Activated naive CD4-positive, alpha-beta T cell treated with anti-CD3 and anti-CD28 coated beads, Interleukin-2, amount 10 ng/mL, durations not matched to agents 7 days and 5 days (primary cell): ENCODE data around the gene BTBD16.

ENCODE experiments used
- CTCF ChIA-PET: fragments of 350-600 bp; sonication (Branson Sonifier 250); formaldehyde crosslinking; loops from one replicate; lab custom pipeline; 2021; ENCODE audit warnings: antibody characterized with exemption; lab: Charles Lee
- DNase-seq: peaks from one replicate; pipeline ENCODE4 v3.0.0-alpha.2; 2020
- H3K27ac Mint-ChIP-seq: one replicate; pipeline ENCODE4 v1.8.0; 2021; ENCODE audit warnings: mild to moderate bottlenecking, moderate library complexity, mixed read lengths
- H3K27me3 Mint-ChIP-seq: one replicate; pipeline ENCODE4 v1.8.0; 2021; ENCODE audit warnings: mild to moderate bottlenecking, mixed read lengths
- H3K36me3 Mint-ChIP-seq: one replicate; pipeline ENCODE4 v1.8.0; 2021; ENCODE audit warnings: mixed read lengths
- H3K4me1 Mint-ChIP-seq: one replicate; pipeline ENCODE4 v1.8.0; 2021; ENCODE audit warnings: mixed read lengths
- H3K4me3 Mint-ChIP-seq: one replicate; pipeline ENCODE4 v1.8.0; 2021; ENCODE audit warnings: mild to moderate bottlenecking, moderate library complexity, mixed read lengths
- H3K9me3 Mint-ChIP-seq: one replicate; pipeline ENCODE4 v1.8.0; 2021; ENCODE audit warnings: mixed read lengths

The BTBD16 gene

GRCh38 chr10:122276611-122277208, 5.6 kb downstream of the BTBD16 start:
- H3K27me3 Mint-ChIP-seq = peaks cover 35% of the 10 kb centered on the region
- H3K4me3 Mint-ChIP-seq = no peak overlapping the region
- H3K9me3 Mint-ChIP-seq = no peaks in the 10 kb centered on the region
- H3K4me1 Mint-ChIP-seq = no peaks in the 10 kb centered on the region
- CTCF ChIA-PET = interaction anchor here (0.5 kb wide), 1 partner anchor 225 kb away, joined by 3 read pairs; no protein-coding TSS in a partner anchor
- no peaks in the 10 kb centered on the region for H3K36me3 Mint-ChIP-seq
- no peak overlapping the region for H3K27ac Mint-ChIP-seq
- no peak for DNase-seq

- Mint-ChIP-seq H3K4me3 (no peak overlapping the region), H3K4me1 (no peaks in the 10 kb centered on the region), H3K36me3 (no peaks in the 10 kb centered on the region), H3K27ac (no peak overlapping the region), H3K9me3 (no peaks in the 10 kb centered on the region), H3K27me3 (peaks cover 37% of the 10 kb centered on the region)
- DNase-seq = no peak
- CTCF ChIA-PET = interaction anchor here (3.3 kb wide), 1 partner anchor 10 kb away, joined by 12 read pairs; no protein-coding TSS in a partner anchor
These were observed 6.5 kb downstream of the BTBD16 start for GRCh38 chr10:122277526-122278136.

DNA sequence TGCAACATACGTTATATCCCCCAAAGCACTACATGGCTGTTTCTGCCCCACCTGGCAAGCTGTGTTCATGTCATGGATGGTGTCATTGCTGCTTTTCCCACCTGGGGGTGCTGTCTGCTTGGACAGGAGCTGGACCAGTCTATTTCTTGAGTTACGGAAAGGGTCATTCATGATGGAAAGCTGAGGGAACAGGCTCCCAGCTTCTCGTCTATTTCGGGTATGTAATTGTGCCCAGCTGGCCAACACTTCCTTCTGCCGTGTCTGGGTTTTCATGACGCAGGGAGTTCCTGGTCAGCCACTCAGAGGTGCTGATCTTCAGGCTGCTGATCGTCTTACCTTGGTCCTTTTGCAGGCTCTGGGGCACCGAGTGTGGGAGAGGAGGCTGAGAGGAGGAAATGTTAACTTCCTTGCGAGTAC, 8.6 kb downstream of the BTBD16 start:
- peak; percentile 42 for DNase-seq
- CTCF ChIA-PET = interaction anchor here (0.6 to 3.3 kb wide), 6 partner anchors 12 to 427 kb away, joined by 3 to 12 read pairs (median 4); no protein-coding TSS in a partner anchor
- Mint-ChIP-seq H3K9me3 (no peaks in the 10 kb centered on the region), H3K36me3 (no peaks in the 10 kb centered on the region), H3K4me1 (no peaks in the 10 kb centered on the region), H3K27ac (no peak overlapping the region), H3K27me3 (peaks cover 36% of the 10 kb centered on the region), H3K4me3 (no peak overlapping the region)

DNA sequence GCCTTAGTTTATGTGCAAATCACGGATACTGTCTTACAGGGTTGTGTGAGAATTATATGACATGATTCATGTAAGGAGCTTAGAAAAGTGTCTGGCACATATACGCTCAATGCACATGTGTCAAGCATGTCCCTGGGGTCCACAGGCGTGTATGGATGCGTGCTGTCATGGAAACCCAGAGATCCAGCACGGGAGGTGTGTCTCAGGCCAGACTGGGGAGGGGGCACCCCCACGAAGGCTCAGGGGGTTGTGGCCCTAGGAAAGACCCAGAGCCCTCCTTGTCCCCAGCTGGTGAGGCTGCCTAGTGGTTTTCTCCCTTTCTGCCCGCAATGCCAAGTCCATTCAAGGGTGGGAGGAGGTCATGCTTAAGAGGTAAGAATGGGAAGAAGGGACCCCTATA, 9.1 kb downstream of the BTBD16 start:
- Mint-ChIP-seq H3K9me3 (no peaks in the 10 kb centered on the region), H3K27ac (no peak overlapping the region), H3K4me3 (no peak overlapping the region), H3K36me3 (no peaks in the 10 kb centered on the region), H3K4me1 (no peaks in the 10 kb centered on the region), H3K27me3 (peaks cover 32% of the 10 kb centered on the region)
- CTCF ChIA-PET = interaction anchor here (0.6 to 3.3 kb wide), 5 partner anchors 12 to 426 kb away, joined by 3 to 12 read pairs (median 4); no protein-coding TSS in a partner anchor
- no peak for DNase-seq

DNA sequence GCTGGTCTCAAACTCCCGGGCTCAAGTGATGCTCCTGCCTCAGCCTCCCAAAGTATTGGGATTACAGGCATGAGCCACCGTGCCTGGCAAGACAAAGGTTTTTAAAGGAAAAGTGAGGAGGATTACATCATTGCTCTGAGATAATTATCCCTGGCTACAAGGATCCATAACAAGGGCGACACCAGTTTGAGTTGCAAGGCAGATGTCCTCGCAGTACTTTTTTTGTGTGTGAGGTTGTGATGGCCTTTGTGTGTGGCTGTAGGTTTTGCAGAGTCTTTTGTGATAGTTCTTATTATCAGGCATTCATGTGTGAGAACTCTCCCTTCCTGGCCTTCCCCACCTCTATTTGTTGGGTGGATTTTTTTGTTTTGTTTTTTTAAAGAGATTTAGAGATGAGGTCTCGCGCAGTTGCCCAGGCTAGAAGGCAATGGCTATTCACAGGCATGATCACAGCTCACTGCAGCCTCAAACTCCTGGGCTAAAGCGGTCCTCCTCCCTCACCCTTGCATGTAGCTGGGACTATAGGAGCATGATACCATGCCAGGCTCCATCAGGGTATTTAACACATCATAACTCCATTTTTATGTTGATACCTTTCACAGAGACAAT, 10.0 kb downstream of the BTBD16 start:
- Mint-ChIP-seq H3K4me1 (no peaks in the 10 kb centered on the region), H3K36me3 (no peaks in the 10 kb centered on the region), H3K9me3 (no peaks in the 10 kb centered on the region), H3K4me3 (no peak overlapping the region), H3K27ac (no peak overlapping the region), H3K27me3 (peaks cover 36% of the 10 kb centered on the region)
- CTCF ChIA-PET = no interaction called here
- DNase-seq = no peak

- H3K4me3 Mint-ChIP-seq = no peak overlapping the region
- CTCF ChIA-PET = interaction anchor here (1.2 kb wide), 1 partner anchor 153 kb away, joined by 5 read pairs; no protein-coding TSS in a partner anchor
- H3K27ac Mint-ChIP-seq = no peak overlapping the region
- H3K36me3 Mint-ChIP-seq = no peaks in the 10 kb centered on the region
- H3K4me1 Mint-ChIP-seq = no peaks in the 10 kb centered on the region
- H3K9me3 Mint-ChIP-seq = no peaks in the 10 kb centered on the region
- H3K27me3 Mint-ChIP-seq = peaks cover 35% of the 10 kb centered on the region
- DNase-seq = no peak
These were observed 10.7 kb downstream of the BTBD16 start for GRCh38 chr10:122281751-122282150.

DNA sequence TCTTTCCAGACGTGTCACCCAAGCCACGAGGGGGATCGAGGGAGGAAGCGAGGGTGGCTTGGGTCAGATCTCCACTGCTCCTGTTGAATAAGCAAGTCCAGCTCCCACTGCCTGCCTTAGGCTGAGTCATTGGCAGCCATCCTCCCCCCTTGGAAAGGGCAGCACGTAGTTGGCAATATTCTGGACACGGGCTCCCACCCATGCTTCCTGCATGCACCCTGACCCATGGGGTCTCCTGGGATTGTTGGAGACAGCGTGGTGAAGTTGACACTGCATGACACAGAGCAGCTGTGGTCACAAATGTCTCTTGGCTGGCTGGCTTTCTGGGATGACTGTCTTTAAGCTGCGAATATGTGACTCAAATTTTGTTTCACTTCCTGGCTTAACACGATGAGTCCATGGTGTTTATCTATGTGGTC, 11.2 kb downstream of the BTBD16 start:
- H3K27me3 Mint-ChIP-seq = peaks cover 31% of the 10 kb centered on the region
- no peaks in the 10 kb centered on the region for H3K36me3 Mint-ChIP-seq
- H3K27ac Mint-ChIP-seq = no peak overlapping the region
- no peaks in the 10 kb centered on the region for H3K4me1 Mint-ChIP-seq
- no peaks in the 10 kb centered on the region for H3K9me3 Mint-ChIP-seq
- CTCF ChIA-PET = interaction anchor here (1.2 kb wide), 1 partner anchor 153 kb away, joined by 5 read pairs; no protein-coding TSS in a partner anchor
- no peak overlapping the region for H3K4me3 Mint-ChIP-seq
- no peak for DNase-seq

DNA sequence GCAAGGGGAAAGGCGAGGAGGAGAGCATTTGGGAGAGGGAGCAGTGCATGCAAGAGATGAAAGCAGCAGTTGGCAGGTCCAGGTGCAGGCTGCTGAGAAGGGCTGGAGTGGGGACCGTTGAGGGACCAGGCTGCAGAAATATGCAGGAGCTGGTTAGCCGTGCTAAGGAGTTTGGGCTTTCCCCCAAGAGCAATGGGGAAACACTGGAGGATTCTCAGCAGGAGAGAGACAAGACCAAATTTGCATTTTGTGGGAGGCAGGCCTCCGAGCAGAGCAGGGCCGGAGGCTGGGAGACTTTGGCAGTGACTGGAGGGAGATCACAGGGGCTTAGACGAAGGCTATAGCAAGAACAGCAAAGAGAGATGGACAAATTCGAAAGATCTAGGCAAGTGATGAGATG, 11.8 kb downstream of the BTBD16 start:
- H3K9me3 Mint-ChIP-seq = no peaks in the 10 kb centered on the region
- H3K4me3 Mint-ChIP-seq = no peak overlapping the region
- no peaks in the 10 kb centered on the region for H3K36me3 Mint-ChIP-seq
- DNase-seq = no peak
- CTCF ChIA-PET = interaction anchor here (0.9 to 1.3 kb wide), 3 partner anchors 10 to 152 kb away, joined by 3 to 5 read pairs (median 3); no protein-coding TSS in a partner anchor
- no peak overlapping the region for H3K27ac Mint-ChIP-seq
- H3K4me1 Mint-ChIP-seq = no peaks in the 10 kb centered on the region
- H3K27me3 Mint-ChIP-seq = peaks cover 25% of the 10 kb centered on the region

- no peaks in the 10 kb centered on the region for H3K36me3 Mint-ChIP-seq
- no peaks in the 10 kb centered on the region for H3K4me1 Mint-ChIP-seq
- no peak overlapping the region for H3K4me3 Mint-ChIP-seq
- CTCF ChIA-PET = no interaction called here
- no peaks in the 10 kb centered on the region for H3K9me3 Mint-ChIP-seq
- peaks cover 16% of the 10 kb centered on the region for H3K27me3 Mint-ChIP-seq
- DNase-seq = no peak
- no peak overlapping the region for H3K27ac Mint-ChIP-seq
These were observed 14.7 kb downstream of the BTBD16 start for GRCh38 chr10:122285506-122286444.

DNA sequence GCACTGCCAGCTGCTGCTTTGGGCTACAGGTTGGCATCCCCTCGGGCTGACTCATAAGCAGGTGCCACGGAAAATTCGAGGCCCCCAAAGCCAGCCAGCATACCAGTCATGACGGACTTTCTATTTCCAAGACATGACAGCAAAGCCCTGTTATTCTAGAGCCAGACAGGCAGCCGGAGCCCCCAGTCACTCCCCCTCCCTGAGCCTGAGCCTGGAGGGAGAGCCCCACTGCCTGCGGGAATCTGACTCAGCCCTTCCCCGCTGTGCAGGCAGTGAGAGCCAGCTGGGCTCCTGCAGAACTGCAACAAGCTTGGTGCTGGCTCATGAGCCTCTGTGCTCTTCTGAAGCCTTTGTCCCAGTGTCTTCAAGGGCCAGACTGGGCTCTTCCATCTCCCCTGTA, 15.8 kb downstream of the BTBD16 start:
- no peaks in the 10 kb centered on the region for H3K9me3 Mint-ChIP-seq
- no peak for DNase-seq
- no peaks in the 10 kb centered on the region for H3K36me3 Mint-ChIP-seq
- no peak overlapping the region for H3K27ac Mint-ChIP-seq
- H3K4me3 Mint-ChIP-seq = no peak overlapping the region
- CTCF ChIA-PET = no interaction called here
- H3K4me1 Mint-ChIP-seq = no peaks in the 10 kb centered on the region
- peaks cover 14% of the 10 kb centered on the region for H3K27me3 Mint-ChIP-seq

- no peak for DNase-seq
- Mint-ChIP-seq H3K4me3 (no peak overlapping the region), H3K4me1 (no peaks in the 10 kb centered on the region), H3K9me3 (no peaks in the 10 kb centered on the region), H3K27me3 (peaks cover 13% of the 10 kb centered on the region), H3K27ac (no peak overlapping the region), H3K36me3 (no peaks in the 10 kb centered on the region)
- CTCF ChIA-PET = no interaction called here
These were observed 16.5 kb downstream of the BTBD16 start for GRCh38 chr10:122287570-122287969.

- no peak overlapping the region for H3K4me3 Mint-ChIP-seq
- peaks cover 13% of the 10 kb centered on the region for H3K27me3 Mint-ChIP-seq
- no peaks in the 10 kb centered on the region for H3K9me3 Mint-ChIP-seq
- H3K36me3 Mint-ChIP-seq = no peaks in the 10 kb centered on the region
- no peak overlapping the region for H3K27ac Mint-ChIP-seq
- CTCF ChIA-PET = no interaction called here
- H3K4me1 Mint-ChIP-seq = peaks cover 4% of the 10 kb centered on the region
- DNase-seq = no peak
These were observed 17.2 kb downstream of the BTBD16 start for GRCh38 chr10:122288262-122288661.

DNA sequence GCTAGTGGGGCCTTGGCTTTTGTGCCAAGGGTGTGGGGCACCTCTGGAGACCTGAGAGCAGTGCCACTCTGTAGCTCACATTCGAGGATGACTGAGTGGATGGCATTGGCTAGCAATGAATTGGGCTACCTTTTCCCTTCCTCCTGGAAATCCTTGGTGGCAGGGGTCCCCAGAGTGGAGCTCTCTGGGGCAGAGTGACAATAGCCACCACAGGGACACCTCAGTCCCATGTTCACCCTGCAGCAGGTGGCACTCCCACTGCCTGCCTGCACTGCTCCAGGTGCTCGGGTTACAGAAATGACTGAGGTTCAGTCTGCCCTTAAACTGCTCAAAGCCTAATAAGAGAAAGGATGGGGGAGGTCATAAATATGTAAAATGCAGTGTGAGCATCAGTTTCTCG, 17.8 kb downstream of the BTBD16 start:
- DNase-seq = no peak
- CTCF ChIA-PET = no interaction called here
- H3K9me3 Mint-ChIP-seq = no peaks in the 10 kb centered on the region
- H3K27me3 Mint-ChIP-seq = peaks cover 13% of the 10 kb centered on the region
- H3K27ac Mint-ChIP-seq = no peak overlapping the region
- no peaks in the 10 kb centered on the region for H3K36me3 Mint-ChIP-seq
- peaks cover 5% of the 10 kb centered on the region for H3K4me1 Mint-ChIP-seq
- H3K4me3 Mint-ChIP-seq = no peak overlapping the region

DNA sequence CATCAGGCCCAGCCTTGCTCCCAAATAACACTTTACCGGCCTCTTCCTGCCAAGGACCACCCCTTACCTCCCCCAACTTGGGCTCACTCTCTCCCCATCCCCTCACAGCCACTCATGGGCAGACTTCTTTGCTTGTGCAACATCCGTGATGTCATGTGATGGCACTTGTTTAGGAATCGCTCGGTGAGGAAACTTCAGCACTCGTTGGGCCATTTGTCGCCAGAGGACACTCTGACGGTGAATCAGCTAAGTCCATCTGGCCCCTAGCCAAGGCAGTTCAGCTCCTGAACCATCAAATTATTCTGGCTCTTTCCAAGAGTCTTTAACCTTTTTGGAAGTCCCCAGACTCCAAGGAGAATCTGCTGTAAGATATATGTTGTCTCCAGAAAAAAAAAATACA, 19.2 kb downstream of the BTBD16 start:
- no peak overlapping the region for H3K27ac Mint-ChIP-seq
- CTCF ChIA-PET = no interaction called here
- H3K4me3 Mint-ChIP-seq = no peak overlapping the region
- peaks cover 13% of the 10 kb centered on the region for H3K4me1 Mint-ChIP-seq
- no peak for DNase-seq
- H3K27me3 Mint-ChIP-seq = peaks cover 20% of the 10 kb centered on the region
- H3K36me3 Mint-ChIP-seq = no peaks in the 10 kb centered on the region
- no peaks in the 10 kb centered on the region for H3K9me3 Mint-ChIP-seq
